Activated gamma-delta T cell treated with anti-CD3 and anti-CD28 coated beads, Interleukin-2, amount 50 U/mL, for 16 hours (primary cell): Measurements from ENCODE around the gene PGS1.
"Not testable (repeated sequence)": the region's sequence is repeated elsewhere in the genome, so short reads cannot be mapped to it uniquely, and the experiment has no call there.

Source experiments
- DNase-seq: peaks from one replicate; pipeline ENCODE4 v3.0.0-alpha.2; 2020; ENCODE audit warnings: low read depth

Gene PGS1

DNA sequence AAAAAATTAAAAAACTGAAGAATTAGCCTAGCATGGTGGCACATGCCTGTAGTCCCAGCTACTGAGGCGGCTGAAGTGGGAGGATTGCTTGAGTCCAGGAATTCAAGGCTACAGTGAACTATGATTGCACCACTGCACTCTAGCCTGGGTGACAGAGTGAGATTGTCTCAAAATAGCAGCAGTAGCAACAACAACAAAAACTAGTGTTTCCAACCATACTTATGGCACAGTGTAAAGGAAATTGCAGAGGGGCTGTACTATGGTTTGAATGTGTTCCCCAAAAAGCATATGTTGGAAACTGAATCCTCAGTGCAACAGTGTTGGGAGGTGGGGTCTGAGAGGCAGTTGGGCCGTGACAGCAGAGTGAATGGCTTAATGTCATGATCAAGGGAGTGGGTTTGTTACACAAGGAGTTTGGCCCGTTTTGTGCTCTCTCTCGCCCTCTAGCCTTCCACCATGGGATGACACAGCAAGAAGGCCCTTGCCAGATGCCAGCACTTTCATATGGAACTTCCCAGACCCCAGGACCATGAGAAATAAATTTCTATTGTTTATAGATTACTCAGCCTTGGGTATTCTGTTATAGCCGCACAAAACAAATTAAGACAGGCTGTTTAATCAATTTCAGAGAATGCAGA is 70.0 kb downstream of the PGS1 start:
- DNase-seq, result no peak

DNA sequence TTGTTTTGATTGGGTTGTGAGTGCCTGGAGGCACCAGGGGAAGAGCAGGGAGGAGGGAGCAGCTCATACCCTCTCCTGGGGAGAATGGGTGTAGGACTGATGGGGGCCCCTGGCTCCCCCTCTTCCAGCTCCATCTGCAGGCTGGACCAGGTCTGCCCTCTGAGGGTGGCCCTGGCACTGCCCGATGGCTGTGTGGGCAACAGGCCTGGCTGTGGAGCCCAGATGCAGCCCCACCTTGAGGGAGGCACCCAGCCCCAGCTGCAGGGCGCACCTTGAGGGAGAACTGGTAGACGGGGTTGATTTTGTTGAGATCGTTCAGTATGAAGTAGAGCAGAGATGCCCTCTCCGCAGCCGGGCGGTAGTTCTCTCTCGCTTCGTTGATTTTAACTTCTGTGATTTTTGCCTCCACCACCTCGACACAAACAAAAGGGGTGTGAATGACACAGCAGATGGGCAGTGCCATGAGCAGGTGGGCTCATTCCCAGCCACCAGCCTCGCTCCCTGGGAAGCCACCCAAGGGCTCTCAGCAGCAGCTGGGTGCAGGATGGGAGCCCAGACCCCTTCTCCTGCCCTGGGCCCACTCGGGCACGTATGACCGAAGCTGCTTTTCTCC is 71.6 kb downstream of the PGS1 start:
- no peak for DNase-seq

DNA sequence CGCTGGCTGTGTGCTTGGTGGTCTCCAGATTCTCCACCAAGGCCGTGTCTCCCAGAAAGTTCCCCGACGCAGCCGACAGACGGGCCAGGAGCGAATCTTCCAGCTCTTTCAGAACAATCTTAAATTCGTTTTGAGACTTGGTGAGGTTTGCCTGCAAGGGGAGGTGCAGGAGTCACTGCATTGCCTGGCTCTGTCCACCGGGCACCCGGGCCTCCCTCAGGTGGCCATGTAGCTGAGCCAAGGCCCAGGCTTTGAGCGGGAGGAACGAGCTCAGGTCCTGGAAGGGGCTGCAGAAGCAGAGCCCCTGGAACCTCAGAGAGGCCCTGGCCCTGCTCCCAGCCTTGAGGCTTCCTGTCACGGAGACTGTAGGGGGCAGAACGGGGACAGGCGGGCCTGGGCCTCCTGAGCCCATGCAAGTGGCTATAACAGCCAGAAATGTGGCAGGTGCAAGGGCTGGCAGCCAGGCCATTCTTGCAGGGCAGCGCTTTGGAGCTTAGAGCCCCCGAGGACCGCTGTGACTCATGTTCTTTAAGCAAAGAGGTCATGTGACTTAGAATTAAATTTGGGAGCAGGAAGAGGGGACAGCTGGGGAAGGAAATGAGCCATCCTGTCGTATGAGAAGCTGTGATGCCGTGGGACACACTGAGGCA is 72.4 kb downstream of the PGS1 start:
- DNase-seq, result no peak

DNA sequence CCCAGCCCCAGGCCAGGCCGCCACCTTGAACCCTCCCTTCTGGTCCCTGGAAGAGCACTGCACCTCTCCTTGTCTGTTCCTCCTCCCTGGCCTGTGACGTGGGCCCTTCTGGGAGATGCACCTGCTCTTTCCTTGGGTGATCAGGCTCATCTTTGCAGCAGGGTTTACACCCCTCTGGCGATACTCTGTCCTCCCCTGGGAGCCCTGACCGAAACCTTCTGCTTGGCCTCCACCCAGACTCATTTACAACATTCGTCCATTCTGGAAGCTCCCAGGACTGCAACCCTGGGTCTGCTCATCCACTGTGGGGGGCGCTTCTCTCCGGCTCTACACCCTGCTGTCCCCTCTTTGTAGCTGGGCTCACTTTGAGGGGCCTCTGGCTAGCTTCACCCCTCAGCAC is 73.3 kb downstream of the PGS1 start:
- DNase-seq, result no peak

DNA sequence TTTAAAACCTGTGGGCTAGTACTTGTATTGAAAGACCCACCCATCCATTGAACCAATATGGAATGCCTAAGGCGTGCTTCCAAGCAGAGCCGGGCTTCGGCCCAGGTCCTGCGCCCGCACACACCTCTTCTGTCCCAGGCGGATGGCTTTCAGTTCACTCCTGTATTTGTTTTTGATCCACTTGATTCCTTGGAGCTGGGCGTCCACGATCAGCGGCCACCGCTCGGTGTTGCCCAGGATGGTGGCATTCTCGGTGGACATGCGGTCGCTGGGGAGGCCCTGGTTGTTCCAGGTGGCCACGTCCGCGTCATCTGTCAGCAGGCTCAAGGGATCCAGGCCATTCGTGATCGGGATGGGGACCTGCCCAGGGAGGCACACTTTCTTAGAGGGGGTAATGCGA is 75.9 kb downstream of the PGS1 start:
- no peak for DNase-seq

DNA sequence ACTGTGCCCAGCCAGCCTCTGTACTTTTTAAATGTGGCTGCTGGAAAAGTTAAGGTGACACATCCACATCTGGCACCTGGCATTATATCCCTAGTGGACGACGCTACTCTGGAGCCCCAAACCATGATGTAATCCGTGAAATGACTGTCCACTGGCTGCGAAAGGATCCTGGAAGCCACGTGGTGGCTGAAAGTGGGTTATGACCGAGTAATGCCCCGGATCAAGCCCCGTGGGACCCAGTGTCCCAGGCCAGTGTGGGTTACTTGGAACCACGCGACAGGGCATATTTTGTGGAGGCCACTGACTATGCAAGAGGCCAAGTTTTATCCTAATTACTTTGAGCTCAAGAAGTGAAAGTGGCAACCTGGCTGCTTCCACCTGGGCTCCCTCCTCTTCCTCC is 79.6 kb downstream of the PGS1 start:
- DNase-seq, result no peak

DNA sequence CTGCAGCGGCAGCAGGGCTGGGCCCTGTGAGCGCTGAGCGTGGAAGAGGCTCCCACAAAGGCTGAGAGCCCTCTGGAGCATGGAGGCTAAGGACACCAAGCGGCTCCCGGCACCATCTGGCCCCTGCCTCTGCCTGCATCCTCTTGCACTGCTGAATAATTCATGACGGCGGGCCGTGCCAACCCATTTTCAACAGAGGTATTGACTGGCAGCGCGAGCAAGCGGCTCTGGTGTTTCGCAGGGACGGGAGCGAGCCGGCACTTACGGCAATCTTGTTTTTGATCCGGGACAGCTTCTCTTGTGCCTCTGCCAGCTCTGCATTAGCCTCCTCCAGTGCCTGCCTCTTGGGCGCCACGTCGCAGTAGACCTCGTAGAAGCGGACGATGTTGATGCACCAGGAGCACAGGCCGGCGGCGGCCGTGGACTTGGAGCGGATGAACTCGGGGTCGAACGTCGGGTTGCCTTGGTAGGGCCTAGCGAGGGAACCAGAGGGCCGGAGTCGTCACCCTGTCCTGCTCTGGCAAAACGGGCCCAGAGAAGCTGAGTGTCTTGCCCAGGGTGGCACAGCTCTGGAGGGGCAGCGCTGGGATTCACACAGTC is 80.4 kb downstream of the PGS1 start:
- DNase-seq, result no peak

DNA sequence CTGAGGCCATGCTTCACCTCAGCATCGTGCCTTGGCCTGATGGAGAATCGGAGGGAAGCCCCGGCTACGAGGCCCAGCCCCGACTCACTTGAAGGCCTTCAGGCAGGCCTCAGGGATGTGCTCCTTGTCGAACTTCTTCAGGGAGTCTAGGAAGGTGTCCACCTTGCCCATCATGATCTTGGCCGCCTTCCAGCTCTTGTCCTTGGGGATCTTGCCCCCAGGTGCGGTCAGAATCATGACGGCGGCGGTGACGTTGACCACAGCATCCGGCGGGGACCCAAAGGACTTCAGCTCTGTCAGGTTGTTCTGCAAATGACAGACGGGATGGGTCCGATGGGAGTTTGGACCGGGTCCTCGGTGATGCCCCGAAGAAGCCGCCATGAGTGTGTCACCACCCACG is 81.2 kb downstream of the PGS1 start:
- DNase-seq, result no peak

DNA sequence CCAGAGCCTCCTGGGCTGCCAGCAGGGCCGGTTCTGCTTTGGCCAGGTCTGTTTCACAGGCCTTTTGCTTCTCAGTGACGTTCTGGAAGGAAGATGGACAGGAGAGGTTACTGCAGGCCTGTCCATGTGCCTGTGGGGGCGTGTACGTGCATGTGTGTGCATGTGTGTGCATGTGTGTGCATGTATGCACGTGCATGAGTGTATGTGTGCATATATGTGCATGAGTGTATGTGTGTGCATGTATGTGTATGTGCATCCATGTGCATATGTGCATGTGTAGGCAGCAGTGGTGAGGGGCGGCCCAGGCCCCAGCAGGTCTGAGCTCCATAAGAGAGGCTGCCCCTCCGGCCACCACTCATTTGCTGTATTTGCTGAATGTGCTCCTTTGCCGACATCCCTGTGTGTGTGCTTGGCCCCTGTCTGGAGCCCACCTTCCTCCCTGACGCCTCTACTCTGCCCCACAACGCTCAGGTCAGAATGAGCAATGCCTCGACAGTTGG is 81.8 kb downstream of the PGS1 start:
- DNase-seq, result no peak

DNA sequence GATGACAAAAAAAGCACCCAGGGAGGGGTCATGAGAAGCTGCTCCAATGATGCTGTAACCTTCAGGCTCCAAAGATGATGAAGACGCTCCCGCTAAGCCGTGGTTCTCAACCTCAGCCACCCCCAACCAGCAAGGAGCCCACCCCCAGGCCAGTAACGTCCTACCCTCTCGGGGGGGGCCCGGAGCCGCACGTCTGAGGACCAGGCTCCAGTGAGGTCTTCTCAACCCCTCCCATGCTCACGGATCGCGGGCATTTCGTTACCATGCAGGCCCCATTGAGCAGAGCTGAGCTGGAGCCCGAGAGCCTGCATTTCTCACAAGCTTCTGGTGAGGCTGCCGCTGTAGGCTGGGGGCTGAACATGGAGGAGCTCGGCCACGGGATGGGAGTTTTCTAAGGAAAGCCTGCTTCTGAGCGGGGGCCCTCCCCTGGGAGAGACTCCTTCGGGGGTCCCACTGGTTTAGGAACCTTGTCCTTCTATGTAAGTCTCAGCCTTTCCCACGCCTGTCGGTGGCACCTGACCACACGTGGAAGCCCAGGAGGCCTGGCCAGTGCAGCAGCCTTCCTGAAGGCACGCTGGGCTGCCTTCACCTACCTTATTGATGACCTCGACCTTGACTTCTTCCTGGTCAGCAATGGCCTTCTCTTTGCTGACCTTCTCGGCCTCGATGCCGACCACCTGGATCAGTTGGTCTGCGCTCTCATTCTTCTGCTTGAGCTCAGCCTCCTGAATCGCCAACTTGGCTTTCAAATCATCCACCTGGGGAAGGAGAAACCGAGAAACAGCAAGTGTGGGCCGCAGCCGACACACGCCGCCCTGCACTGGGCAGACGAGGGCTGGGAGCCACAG is 82.7 kb downstream of the PGS1 start:
- DNase-seq, result no peak

DNA sequence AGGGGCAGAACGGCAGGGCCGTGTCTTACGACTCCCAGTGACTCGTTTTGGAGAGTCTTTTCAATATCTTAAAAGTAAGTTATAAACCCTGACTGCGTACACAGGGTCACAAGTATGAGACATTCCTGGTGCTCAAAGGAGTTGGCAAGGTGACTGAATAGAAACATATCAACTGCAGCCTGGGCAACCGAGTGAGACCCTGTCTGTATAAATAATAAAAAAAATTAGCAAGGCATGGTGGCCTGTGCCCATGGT is 83.3 kb downstream of the PGS1 start:
- DNase-seq, result no peak

DNA sequence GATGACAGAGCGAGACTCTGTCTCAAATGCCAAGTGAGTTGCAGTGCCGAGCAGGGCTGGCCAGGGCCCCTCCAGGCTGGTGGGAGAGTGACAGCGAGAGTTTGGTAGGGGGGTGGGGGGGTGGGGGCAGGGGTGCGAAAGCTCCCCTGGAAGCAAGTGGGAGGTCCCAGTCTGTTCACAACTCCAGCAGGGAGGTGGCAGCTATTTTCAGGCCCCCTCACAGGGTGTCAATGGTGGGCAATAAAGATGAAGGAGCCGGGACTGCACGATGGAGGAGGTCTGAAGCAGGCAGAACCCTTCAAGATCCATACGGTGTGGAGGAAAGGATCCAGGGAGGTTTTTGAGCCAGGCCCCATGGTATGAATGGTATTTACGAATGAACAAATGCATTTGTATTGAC is 83.7 kb downstream of the PGS1 start:
- no peak for DNase-seq

DNA sequence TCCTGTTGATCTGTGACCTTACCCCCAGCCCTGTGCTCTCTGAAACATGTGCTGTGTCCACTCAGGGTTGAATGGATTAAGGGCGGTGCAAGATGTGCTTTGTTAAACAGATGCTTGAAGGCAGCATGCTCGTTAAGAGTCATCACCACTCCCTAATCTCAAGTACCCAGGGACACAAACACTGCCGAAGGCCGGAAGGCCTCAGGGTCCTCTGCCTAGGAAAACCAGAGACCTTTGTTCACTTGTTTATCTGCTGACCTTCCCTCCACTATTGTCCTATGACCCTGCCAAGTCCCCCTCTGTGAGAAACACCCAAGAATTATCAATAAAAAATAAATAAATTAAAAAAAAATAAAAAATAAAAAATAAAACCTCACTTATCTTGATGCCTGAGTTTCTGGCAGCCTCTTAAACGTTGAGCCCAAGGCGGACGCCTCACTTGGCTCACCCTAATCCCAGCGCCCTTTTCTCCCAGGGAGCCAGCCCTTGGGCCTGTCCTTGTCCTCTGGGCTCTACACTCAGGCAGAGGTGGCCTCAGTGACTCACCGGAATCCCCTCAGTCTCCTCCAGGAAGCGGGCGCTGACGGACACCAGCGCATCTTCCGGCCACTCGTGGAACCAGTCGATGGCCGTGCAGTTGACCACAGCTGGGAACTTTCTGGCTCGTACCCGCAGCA is 87.8 kb downstream of the PGS1 start:
- not testable (repeated sequence) for DNase-seq

DNA sequence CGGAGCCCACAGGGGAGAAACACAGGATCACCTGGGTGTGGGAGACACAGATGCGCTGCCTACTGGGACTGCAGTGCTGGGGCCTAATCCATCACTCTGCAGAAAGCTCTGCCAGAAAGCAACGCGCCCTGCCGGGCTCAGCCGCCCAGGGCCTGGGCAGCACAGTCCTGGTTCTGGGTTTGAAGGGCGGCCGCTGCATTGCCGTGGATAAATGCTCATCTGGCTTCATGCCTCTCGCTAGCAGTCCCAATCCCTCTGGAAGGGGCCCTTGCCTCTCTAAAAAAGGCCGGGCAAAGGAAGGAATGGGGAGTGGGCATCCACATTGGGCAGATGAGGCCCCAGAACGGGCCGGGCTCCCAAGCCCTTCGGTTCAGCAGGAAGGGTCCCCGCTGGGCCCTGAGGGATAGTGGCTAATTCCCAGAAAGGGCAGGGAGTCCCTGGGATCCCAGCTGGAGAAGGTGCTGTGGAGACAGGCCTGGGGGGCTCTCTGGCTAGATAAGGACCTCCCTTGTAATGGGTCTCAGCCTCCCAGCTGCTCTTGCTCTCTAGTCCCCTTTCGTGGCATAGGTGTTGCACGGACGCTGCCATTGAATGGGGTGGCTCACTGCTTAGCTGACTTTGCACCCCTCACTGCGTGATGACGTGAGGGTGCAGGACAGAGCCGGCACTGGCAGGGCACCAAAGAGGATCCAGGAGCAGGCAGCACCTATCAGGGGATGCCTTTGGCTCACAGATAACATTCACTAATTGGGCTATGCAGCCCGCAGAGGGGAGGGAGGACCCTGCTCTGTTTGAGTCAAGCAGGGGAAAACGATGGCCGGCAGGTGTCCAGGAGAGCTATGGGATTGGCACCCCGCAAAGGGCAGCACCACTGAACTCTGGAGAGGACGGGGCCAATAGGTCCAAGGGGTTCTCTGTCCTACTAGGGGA is 88.6 kb downstream of the PGS1 start:
- no peak for DNase-seq

DNA sequence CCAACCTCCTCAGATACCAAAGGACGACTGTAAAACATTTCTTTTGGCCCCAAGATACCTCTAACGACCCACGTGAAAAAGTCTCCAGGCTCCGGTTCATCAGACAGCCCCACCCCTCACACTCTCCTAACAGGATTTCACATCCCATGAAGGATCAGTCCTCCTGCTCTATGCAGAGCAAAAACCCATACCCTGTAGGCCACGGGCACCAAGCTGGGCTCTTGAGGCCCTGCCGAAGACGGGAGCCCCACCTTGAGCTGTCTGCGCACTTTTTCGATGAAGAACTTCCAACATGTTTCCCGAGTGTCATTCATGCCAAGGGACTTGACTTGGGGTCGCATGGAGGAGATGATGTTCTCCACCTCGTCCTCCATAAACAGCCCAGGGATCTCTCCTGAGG is 89.9 kb downstream of the PGS1 start:
- DNase-seq, result no peak

DNA sequence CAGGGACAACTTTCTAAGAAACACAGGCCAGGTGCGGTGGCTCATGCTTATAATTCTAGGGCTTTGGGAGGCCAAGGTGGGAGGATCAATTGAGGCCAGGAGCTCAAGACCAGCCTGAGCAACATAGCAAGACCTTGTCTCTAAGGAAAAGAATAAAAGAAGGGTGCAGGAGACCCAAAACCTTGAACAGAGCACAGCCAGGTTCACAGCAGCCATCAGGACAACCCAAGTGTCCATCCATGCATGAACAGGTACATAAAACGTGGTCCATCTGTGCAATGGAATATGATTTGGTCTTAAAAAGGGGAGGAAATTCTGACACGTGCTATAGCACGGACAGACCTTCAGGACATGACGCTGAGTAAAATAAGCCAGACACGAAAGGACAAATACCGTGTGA is 91.0 kb downstream of the PGS1 start:
- DNase-seq, result no peak

DNA sequence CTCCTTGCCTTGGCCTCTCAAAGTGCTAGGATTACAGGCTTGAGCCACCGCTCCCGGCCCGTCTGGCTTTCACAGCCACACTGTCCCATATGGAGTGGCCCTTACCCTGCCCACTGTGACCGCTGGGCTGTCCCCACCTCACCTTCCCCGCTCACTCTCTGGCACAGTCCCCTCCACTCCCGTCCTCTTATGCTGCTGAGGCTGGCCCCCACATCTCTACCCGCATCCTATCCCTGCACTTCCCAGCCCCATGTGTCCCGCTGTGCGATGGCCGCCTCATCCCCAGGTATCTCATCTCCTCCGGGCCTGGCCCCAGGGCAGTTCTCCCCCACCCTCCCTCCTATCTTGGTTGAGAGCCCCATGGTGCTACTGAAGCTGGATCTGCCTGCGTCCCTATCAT is 93.2 kb downstream of the PGS1 start:
- DNase-seq, result no peak

DNA sequence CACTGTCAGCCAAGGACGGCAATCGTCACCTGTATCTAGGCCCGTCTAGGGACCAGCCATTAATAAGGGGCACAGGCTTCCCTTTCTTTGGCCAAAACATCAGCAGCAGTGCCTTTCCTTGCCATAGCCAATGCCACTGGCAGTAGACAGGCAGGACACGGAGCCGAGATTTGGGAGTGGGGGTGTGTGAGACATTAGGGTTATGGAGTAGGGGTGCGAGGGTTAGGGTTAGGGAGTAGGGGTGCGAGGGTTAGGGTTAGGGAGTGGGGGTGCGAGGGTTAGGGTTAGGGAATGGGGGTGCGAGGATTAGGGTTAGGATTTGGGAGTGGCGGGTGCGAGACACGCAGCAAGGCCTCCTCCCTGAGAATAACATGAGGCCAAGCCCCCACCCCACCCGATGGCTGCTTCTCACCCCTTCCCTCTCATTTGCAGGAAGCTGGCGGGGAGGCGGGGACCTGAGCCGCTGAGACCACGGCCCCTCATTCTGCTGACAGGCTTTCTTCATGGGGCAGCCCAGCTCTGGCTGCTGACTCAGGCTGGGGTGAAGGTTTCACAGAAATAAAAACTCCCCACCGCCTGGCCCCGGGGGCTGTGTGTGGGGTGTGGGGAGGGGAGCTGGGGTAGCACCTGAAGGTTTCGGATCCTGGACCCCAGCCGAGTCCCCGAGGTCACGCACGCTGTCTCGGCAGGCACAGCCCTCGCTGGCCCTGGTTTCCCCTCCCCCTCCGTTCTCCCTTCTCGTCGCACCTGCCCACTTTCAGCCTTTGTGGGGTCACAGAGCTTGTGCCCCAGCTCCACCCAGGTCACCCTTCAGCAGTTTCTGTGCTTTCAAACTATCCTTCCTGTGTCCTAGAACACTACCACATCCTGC is 93.8 kb downstream of the PGS1 start:
- DNase-seq, result no peak

DNA sequence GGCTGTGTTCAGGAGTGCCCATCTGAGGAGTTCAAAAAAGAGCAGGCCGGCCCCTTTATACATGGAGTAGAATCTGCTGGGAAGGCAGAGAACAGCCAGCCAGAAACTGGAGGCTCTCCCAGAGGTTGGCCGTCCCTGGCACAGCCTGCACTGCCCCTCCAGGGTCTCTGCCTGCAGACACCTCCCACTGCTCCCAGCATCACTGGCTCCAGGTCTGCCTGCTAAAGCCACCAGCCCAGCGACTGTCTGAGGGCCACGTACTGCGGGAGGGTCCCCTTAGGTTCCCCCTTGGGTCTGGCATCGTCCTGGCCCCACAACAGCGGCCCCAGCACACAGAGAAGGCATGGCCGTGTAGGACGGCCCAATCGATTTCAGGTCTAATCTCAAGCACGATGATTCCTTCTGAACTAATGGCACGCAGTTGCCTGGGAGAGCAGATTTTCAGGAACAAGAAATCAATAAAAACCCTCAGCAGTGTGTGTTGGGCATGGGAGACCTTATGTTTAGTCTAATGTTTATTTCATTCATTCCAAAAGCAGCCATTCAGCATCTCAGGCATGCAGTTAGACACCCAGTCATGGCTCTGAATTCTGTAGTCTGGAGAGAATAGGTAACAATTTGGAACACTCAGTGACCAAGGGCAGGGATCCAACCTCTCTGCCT is 95.6 kb downstream of the PGS1 start:
- no peak for DNase-seq
